ENCODE results near the gene CAPS. TPM values are rescaled to one million over a fixed set of nuclear protein-coding genes. Genes with fewer than 3 reads are reported as not detected.

Gene CAPS
- polyA plus RNA-seq, 2 of the 4 experiments (the other 2 are of a cell fraction): 1.4 to 1.7 TPM

DNA sequence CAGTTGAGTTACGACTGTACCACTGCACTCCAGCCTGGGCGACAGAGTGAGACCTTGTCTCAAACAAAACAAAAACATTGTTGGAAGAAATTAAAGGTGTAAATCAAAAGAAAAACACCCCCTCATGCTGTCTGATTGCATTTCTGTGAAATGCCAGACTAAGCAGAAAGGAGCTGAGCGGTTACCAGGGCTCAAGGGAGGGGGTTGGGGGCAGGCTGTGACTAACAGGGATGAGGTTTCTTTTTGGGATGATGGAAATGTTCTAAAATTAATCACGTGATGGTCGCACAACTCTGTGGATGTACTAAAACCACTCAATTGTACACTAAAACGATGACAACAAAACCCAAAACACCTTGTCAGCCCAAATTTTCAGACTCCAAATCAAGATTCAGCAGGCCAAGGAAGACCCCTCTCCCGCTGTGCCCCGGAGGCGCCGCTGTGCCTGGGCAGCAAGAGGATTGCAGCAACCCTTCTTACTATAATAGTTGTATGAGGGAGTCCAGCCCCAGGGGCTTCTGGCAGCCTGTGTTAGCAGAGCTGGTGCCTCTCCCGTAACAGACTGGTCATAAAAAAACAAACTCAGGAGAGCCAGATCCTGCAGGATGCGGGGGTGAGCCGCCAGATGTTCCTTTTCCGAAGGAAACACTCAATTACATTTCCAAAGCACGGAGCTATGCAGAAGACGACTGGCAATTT lies 20.9 kb downstream of the CAPS start:
- Histone ChIP-seq H3K4me1 (no peaks in the 10 kb centered on the region), H3K4me2 (no peak overlapping the region), H3K27ac (no peak overlapping the region), H3K9me3 (no peaks in the 10 kb centered on the region), H3K4me3 (no peak overlapping the region)
- ATAC-seq: no peak
- ChIA-PET POLR2A (no interaction called here), CTCF (interaction anchor here (0.6 to 1.9 kb wide), 3 partner anchors 33 to 214 kb away, joined by 3 to 5 read pairs (median 3); no protein-coding TSS in a partner anchor)
- DNase-seq (ENCODE audit: low read depth in 1 of 2, low spot score in 1 of 2): no peak
- TF ChIP-seq KDM5A (IDR thresholded peaks at IDR 0.05): no peak
- no peak for TF ChIP-seq RCOR1 (IDR thresholded peaks at IDR 0.05; ENCODE audit: low read depth, low read length)
- no peak for TF ChIP-seq MAFK (IDR thresholded peaks at IDR 0.05; ENCODE audit: partially characterized antibody)
- no peak for TF ChIP-seq CEBPB (IDR thresholded peaks at IDR 0.05)
- TF ChIP-seq, protein P1, sequence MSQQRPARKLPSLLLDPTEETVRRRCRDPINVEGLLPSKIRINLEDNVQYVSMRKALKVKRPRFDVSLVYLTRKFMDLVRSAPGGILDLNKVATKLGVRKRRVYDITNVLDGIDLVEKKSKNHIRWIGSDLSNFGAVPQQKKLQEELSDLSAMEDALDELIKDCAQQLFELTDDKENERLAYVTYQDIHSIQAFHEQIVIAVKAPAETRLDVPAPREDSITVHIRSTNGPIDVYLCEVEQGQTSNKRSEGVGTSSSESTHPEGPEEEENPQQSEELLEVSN (IDR thresholded peaks at IDR 0.05; ENCODE audit: borderline replicate concordance, low read depth): no peak
- no peak for TF ChIP-seq MAZ (IDR thresholded peaks at IDR 0.05; ENCODE audit: borderline replicate concordance, low read depth, low read length)
- TF ChIP-seq CBX2 (IDR thresholded peaks at IDR 0.05; ENCODE audit: borderline replicate concordance, low read depth): no peak
- TF ChIP-seq ESRRA (IDR thresholded peaks at IDR 0.05; ENCODE audit: borderline replicate concordance, low read length): no peak
- no peak for TF ChIP-seq RFX5 (IDR thresholded peaks at IDR 0.05)
- no peak for TF ChIP-seq FOSL2 (IDR thresholded peaks at IDR 0.05)
- no peak for TF ChIP-seq FOSL2 (CRISPR knock-in tag; IDR thresholded peaks at IDR 0.05)
- TF ChIP-seq ZFP36 (IDR thresholded peaks at IDR 0.05; ENCODE audit: borderline replicate concordance, partially characterized antibody): no peak
- no peak for TF ChIP-seq TFCP2L1 (CRISPR knock-in tag; IDR thresholded peaks at IDR 0.05)
- TF ChIP-seq, protein P2, sequence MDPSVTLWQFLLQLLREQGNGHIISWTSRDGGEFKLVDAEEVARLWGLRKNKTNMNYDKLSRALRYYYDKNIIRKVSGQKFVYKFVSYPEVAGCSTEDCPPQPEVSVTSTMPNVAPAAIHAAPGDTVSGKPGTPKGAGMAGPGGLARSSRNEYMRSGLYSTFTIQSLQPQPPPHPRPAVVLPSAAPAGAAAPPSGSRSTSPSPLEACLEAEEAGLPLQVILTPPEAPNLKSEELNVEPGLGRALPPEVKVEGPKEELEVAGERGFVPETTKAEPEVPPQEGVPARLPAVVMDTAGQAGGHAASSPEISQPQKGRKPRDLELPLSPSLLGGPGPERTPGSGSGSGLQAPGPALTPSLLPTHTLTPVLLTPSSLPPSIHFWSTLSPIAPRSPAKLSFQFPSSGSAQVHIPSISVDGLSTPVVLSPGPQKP (IDR thresholded peaks at IDR 0.05; ENCODE audit: low read depth, low read length): no peak
- no peak for TF ChIP-seq JUNB (IDR thresholded peaks at IDR 0.05)
- no peak for TF ChIP-seq POLR2A (IDR thresholded peaks at IDR 0.05; ENCODE audit: low read length)
- no peak for TF ChIP-seq KDM1A (IDR thresholded peaks at IDR 0.05; ENCODE audit: low read depth)
- TF ChIP-seq, protein P3, sequence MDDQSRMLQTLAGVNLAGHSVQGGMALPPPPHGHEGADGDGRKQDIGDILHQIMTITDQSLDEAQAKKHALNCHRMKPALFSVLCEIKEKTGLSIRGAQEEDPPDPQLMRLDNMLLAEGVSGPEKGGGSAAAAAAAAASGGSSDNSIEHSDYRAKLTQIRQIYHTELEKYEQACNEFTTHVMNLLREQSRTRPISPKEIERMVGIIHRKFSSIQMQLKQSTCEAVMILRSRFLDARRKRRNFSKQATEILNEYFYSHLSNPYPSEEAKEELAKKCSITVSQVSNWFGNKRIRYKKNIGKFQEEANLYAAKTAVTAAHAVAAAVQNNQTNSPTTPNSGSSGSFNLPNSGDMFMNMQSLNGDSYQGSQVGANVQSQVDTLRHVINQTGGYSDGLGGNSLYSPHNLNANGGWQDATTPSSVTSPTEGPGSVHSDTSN (IDR thresholded peaks at IDR 0.05): no peak
- TF ChIP-seq, protein P4, sequence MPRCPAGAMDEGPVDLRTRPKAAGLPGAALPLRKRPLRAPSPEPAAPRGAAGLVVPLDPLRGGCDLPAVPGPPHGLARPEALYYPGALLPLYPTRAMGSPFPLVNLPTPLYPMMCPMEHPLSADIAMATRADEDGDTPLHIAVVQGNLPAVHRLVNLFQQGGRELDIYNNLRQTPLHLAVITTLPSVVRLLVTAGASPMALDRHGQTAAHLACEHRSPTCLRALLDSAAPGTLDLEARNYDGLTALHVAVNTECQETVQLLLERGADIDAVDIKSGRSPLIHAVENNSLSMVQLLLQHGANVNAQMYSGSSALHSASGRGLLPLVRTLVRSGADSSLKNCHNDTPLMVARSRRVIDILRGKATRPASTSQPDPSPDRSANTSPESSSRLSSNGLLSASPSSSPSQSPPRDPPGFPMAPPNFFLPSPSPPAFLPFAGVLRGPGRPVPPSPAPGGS (IDR thresholded peaks at IDR 0.05): no peak
- no peak for TF ChIP-seq FOXS1 (CRISPR knock-in tag; IDR thresholded peaks at IDR 0.05)
- TF ChIP-seq, protein P5, sequence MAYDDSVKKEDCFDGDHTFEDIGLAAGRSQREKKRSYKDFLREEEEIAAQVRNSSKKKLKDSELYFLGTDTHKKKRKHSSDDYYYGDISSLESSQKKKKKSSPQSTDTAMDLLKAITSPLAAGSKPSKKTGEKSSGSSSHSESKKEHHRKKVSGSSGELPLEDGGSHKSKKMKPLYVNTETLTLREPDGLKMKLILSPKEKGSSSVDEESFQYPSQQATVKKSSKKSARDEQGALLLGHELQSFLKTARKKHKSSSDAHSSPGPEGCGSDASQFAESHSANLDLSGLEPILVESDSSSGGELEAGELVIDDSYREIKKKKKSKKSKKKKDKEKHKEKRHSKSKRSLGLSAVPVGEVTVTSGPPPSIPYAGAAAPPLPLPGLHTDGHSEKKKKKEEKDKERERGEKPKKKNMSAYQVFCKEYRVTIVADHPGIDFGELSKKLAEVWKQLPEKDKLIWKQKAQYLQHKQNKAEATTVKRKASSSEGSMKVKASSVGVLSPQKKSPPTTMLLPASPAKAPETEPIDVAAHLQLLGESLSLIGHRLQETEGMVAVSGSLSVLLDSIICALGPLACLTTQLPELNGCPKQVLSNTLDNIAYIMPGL (CRISPR knock-in tag; IDR thresholded peaks at IDR 0.05; ENCODE audit: borderline replicate concordance): no peak
- WGBS (ENCODE audit: missing lambda C conversion rate): 91% methylated on average over 16 of the region's 16 CpGs
- FAIRE-seq: no peak
